ENCODE data around the gene NUP205.

GRCh38 chr7:135508883-135509588 is 48.7 kb upstream of the NUP205 start:
- TF ChIP-seq, protein P1, sequence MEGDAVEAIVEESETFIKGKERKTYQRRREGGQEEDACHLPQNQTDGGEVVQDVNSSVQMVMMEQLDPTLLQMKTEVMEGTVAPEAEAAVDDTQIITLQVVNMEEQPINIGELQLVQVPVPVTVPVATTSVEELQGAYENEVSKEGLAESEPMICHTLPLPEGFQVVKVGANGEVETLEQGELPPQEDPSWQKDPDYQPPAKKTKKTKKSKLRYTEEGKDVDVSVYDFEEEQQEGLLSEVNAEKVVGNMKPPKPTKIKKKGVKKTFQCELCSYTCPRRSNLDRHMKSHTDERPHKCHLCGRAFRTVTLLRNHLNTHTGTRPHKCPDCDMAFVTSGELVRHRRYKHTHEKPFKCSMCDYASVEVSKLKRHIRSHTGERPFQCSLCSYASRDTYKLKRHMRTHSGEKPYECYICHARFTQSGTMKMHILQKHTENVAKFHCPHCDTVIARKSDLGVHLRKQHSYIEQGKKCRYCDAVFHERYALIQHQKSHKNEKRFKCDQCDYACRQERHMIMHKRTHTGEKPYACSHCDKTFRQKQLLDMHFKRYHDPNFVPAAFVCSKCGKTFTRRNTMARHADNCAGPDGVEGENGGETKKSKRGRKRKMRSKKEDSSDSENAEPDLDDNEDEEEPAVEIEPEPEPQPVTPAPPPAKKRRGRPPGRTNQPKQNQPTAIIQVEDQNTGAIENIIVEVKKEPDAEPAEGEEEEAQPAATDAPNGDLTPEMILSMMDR (IDR thresholded peaks at IDR 0.05): no peak
- TF ChIP-seq POLR2AphosphoS5 (IDR thresholded peaks at IDR 0.05; ENCODE audit: low read depth, low read length) (no peak), SIN3A (IDR thresholded peaks at IDR 0.05; ENCODE audit: borderline replicate concordance, insufficient read depth, low read depth, low read length) (no peak; the same call in 1 of the 2 replicates), REST (IDR thresholded peaks at IDR 0.05; ENCODE audit: insufficient read depth in 1 of 2, low read depth in 2 of 2, low read length in 1 of 2) (no peak)

All from Panc1 (cell line).